Gastroesophageal sphincter (tissue), 3 donors: Measurements from ENCODE around the gene WDR38.

ENCODE experiments used
- EP300 ChIP-seq: sonication (generic); formaldehyde crosslinking; IDR thresholded peaks from one replicate; pipeline ENCODE4 v1.6.1; 2017; ENCODE audit warnings: antibody characterized with exemption, mild to moderate bottlenecking
- POLR2A ChIP-seq, 2 donors: fragments of 450-650 bp; IDR thresholded peaks; one replicate each; pipeline ENCODE4 v1.6.1; 2017; ENCODE audit warnings: antibody characterized with exemption in 2 of 2, mild to moderate bottlenecking in 2 of 2, moderate library complexity in 1 of 2
- POLR2AphosphoS5 ChIP-seq: sonication (generic); formaldehyde crosslinking; IDR thresholded peaks from one replicate; pipeline ENCODE4 v1.6.1; 2017; ENCODE audit warnings: antibody characterized with exemption
- TF ChIP-seq, protein P1 (sequence below), 4 experiments: fragments of 200-600 bp in 2 of 4; fragments of 450-650 bp in 2 of 4; sonication (generic) in 1 of 4; IDR thresholded peaks; one replicate each; pipeline ENCODE4 v1.5.1; 2017 to 2019; ENCODE audit warnings: antibody characterized with exemption in 4 of 4, mild to moderate bottlenecking in 2 of 4, moderate library complexity in 2 of 4

DNA sequence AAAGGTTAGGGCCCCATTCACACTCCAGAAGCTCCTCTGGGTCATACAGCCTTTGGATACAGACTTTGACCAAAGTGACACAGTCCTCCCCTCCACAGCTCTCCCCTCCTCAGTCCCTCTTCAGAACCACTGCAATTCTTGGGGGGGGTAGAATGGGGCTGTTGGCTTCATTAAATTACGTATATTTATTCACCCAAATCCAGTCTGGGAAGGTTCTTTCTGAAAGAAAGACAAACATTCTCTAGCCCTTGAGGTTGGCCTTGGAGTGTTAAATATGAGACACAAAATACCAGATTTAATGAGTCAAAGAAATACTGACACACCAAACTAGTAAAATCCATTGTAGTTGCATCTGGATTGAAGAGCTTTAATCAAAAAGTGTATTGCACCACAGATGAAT, 24.8 kb downstream of the WDR38 start:
- TF ChIP-seq, protein P1, sequence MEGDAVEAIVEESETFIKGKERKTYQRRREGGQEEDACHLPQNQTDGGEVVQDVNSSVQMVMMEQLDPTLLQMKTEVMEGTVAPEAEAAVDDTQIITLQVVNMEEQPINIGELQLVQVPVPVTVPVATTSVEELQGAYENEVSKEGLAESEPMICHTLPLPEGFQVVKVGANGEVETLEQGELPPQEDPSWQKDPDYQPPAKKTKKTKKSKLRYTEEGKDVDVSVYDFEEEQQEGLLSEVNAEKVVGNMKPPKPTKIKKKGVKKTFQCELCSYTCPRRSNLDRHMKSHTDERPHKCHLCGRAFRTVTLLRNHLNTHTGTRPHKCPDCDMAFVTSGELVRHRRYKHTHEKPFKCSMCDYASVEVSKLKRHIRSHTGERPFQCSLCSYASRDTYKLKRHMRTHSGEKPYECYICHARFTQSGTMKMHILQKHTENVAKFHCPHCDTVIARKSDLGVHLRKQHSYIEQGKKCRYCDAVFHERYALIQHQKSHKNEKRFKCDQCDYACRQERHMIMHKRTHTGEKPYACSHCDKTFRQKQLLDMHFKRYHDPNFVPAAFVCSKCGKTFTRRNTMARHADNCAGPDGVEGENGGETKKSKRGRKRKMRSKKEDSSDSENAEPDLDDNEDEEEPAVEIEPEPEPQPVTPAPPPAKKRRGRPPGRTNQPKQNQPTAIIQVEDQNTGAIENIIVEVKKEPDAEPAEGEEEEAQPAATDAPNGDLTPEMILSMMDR (IDR thresholded peaks at IDR 0.05) = no peak
- TF ChIP-seq POLR2A (IDR thresholded peaks at IDR 0.05) = no peak
- no peak for TF ChIP-seq EP300
- TF ChIP-seq POLR2AphosphoS5 = no peak
